OCI-LY7 (cell line): Measurements from ENCODE around the gene COCH. TPM values are rescaled to one million over a fixed set of nuclear protein-coding genes. Genes with fewer than 3 reads are reported as not detected.

Source experiments
- BruUV-seq: library from RNA; stranded (reverse); fragments of 400-500 nt; replicated peaks from 2 replicates; lab custom pipeline; 2021; lab: Mats Ljungman, UMichigan
- CTCF ChIA-PET: fragments of 300-600 bp; sonication (Branson Sonifier 250); formaldehyde crosslinking; loops from one replicate; lab custom pipeline; 2022; ENCODE audit warnings: antibody characterized with exemption; ENCODE audit not compliant: unreplicated experiment; lab: Charles Lee
- POLR2A ChIA-PET: fragments of 300-600 bp; sonication (Branson Sonifier 250); formaldehyde crosslinking; loops from one replicate; lab custom pipeline; 2022; ENCODE audit warnings: antibody characterized with exemption; lab: Charles Lee
- DNase-seq: peaks from one replicate; pipeline ENCODE4 v3.0.0-alpha.2; 2015; ENCODE audit warnings: low spot score
- H2AFZ ChIP-seq: fragments of 200-600 bp; sonication (generic), shearing (Covaris generic); 2 replicates; pipeline ENCODE4 v1.6.1; 2014; ENCODE audit warnings: mild to moderate bottlenecking, antibody characterized with exemption, low read length, moderate library complexity
- H3K27ac ChIP-seq: fragments of 200-600 bp; sonication (generic); 2 replicates; pipeline ENCODE4 v1.5.1; 2014; ENCODE audit warnings: mixed run types, low read depth, mild to moderate bottlenecking, moderate library complexity, low read length, inconsistent platforms; ENCODE audit not compliant: poor library complexity, severe bottlenecking
- H3K36me3 ChIP-seq: fragments of 200-600 bp; sonication (generic); 2 replicates; pipeline ENCODE4 v1.6.1; 2014; ENCODE audit warnings: mild to moderate bottlenecking, antibody characterized with exemption, low read length, moderate library complexity, mixed read lengths; ENCODE audit not compliant: insufficient read depth
- H3K4me1 ChIP-seq: fragments of 200-600 bp; sonication (generic); 2 replicates; pipeline ENCODE4 v1.5.1; 2014; ENCODE audit warnings: mild to moderate bottlenecking, low read length; ENCODE audit not compliant: insufficient read depth, poor library complexity, severe bottlenecking
- H3K4me2 ChIP-seq: fragments of 200-600 bp; sonication (generic); 2 replicates; pipeline ENCODE4 v1.6.1; 2014; ENCODE audit warnings: mild to moderate bottlenecking, low read length
- H3K4me3 ChIP-seq: fragments of 200-600 bp; sonication (generic); 2 replicates; pipeline ENCODE4 v1.5.1; 2014; ENCODE audit warnings: mild to moderate bottlenecking, low read depth, low read length; ENCODE audit not compliant: poor library complexity, severe bottlenecking
- H3K79me2 ChIP-seq: fragments of 200-600 bp; sonication (generic); 2 replicates; pipeline ENCODE4 v1.6.1; 2016; ENCODE audit warnings: low read depth, mild to moderate bottlenecking, low read length, moderate library complexity, mixed read lengths; ENCODE audit not compliant: insufficient read depth
- H3K9me2 ChIP-seq: fragments of 200-600 bp; sonication (generic); 2 replicates; pipeline ENCODE4 v1.6.1; 2016; ENCODE audit warnings: mild to moderate bottlenecking, low read length, mixed read lengths; ENCODE audit not compliant: insufficient read depth
- H3K9me3 ChIP-seq: fragments of 200-600 bp; sonication (generic); 2 replicates; pipeline ENCODE4 v1.6.1; 2014; ENCODE audit warnings: mild to moderate bottlenecking, mixed run types, low read length, mixed read lengths
- H4K20me1 ChIP-seq: fragments of 200-600 bp; sonication (generic); 2 replicates; pipeline ENCODE4 v1.6.1; 2014; ENCODE audit warnings: mild to moderate bottlenecking, antibody characterized with exemption, low read length, moderate library complexity, mixed read lengths; ENCODE audit not compliant: insufficient read depth
- EZH2phosphoT487 ChIP-seq: fragments of 200-600 bp; sonication (generic); IDR thresholded peaks from 2 replicates; pipeline ENCODE4 v1.6.1; 2018; ENCODE audit warnings: low read depth, borderline replicate concordance, mild to moderate bottlenecking, mixed run types, antibody characterized with exemption, low read length, moderate library complexity, mixed read lengths
- intact Hi-C: fragments of 100-400 bp; cut with micrococcal nuclease; formaldehyde crosslinking; loops from one replicate; pipeline ENCODE4 v1.10.0; 2022; ENCODE audit not compliant: unreplicated experiment
- total RNA-seq, 2 experiments: library from RNA; depleted of rRNA in 1 of 2; stranded (reverse); fragments of >200 nt in 1 of 2; shearing (Covaris generic) in 1 of 2; gene quantifications; 2 replicates each; pipeline ENCODE4 v1.2.3, GENCODE V29; 2014 to 2022
- TF ChIP-seq, protein P1 (sequence below): fragments of 200-600 bp; sonication (generic); conservative IDR thresholded peaks from 2 replicates; pipeline ENCODE4 v1.5.1; 2014; ENCODE audit warnings: mild to moderate bottlenecking, antibody characterized with exemption, low read length, moderate library complexity, mixed read lengths

COCH gene
- total RNA-seq, 2 experiments from 2014 or later = 18.7 to 19.8 TPM

- Histone ChIP-seq H3K4me3 (no peak overlapping the region), H3K9me2 (no peaks in the 10 kb centered on the region), H3K79me2 (no peaks in the 10 kb centered on the region), H2AFZ (no peak overlapping the region), H3K9me3 (no peaks in the 10 kb centered on the region), H3K4me1 (no peaks in the 10 kb centered on the region), H3K27ac (no peak overlapping the region), H3K4me2 (no peak overlapping the region), H3K36me3 (peaks cover 78% of the 10 kb centered on the region), H4K20me1 (no peaks in the 10 kb centered on the region)
- no peak for DNase-seq
- ChIA-PET CTCF (no interaction called here), POLR2A (no interaction called here)
- no peak for TF ChIP-seq EZH2phosphoT487
- TF ChIP-seq, protein P1, sequence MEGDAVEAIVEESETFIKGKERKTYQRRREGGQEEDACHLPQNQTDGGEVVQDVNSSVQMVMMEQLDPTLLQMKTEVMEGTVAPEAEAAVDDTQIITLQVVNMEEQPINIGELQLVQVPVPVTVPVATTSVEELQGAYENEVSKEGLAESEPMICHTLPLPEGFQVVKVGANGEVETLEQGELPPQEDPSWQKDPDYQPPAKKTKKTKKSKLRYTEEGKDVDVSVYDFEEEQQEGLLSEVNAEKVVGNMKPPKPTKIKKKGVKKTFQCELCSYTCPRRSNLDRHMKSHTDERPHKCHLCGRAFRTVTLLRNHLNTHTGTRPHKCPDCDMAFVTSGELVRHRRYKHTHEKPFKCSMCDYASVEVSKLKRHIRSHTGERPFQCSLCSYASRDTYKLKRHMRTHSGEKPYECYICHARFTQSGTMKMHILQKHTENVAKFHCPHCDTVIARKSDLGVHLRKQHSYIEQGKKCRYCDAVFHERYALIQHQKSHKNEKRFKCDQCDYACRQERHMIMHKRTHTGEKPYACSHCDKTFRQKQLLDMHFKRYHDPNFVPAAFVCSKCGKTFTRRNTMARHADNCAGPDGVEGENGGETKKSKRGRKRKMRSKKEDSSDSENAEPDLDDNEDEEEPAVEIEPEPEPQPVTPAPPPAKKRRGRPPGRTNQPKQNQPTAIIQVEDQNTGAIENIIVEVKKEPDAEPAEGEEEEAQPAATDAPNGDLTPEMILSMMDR = no peak
- intact Hi-C loops = loop anchor here (10.0 kb wide), 1 partner anchor 254 kb away; no protein-coding TSS in a partner anchor
- no TSS peak for BruUV-seq
Measured at GRCh38 chr14:30908826-30909225, 34.5 kb downstream of the COCH start.

DNA sequence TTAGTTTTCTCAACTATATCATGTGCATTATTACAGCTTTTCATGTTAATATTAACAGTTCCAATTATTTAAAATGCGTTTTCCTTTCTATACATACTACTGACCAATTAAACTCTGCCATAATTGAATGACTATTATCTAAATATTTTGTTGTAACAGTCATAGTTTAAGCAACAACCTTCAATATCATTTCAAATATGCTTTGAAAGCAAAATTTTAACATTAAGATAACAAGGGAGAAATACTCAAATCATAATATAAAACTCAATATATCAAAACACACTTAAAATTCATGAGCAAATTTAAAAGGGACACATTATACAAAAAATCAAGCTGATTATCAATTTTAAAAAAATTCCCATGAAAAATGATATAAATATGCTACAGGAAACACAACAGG, 40.5 kb downstream of the COCH start:
- intact Hi-C loops = no loop called here
- no peaks in the 10 kb centered on the region for H3K9me2 ChIP-seq
- no peak overlapping the region for H3K4me3 ChIP-seq
- no peaks in the 10 kb centered on the region for H4K20me1 ChIP-seq
- H3K27ac ChIP-seq = no peak overlapping the region
- no peaks in the 10 kb centered on the region for H3K79me2 ChIP-seq
- ChIA-PET POLR2A (interaction anchor here (0.6 to 1.7 kb wide), 7 partner anchors 8 to 492 kb away, joined by 3 to 6 read pairs (median 4); no protein-coding TSS in a partner anchor), CTCF (no interaction called here)
- H3K4me2 ChIP-seq = no peak overlapping the region
- no peak for DNase-seq
- peaks cover 35% of the 10 kb centered on the region for H3K36me3 ChIP-seq
- no TSS peak for BruUV-seq
- H2AFZ ChIP-seq = no peak overlapping the region
- no peaks in the 10 kb centered on the region for H3K4me1 ChIP-seq
- no peak for TF ChIP-seq EZH2phosphoT487
- TF ChIP-seq, protein P1 = no peak
- no peaks in the 10 kb centered on the region for H3K9me3 ChIP-seq

- H3K79me2 ChIP-seq = no peaks in the 10 kb centered on the region
- H2AFZ ChIP-seq = no peak overlapping the region
- peaks cover 32% of the 10 kb centered on the region for H3K36me3 ChIP-seq
- CTCF ChIA-PET = no interaction called here
- TF ChIP-seq, protein P1 = no peak
- no peak for TF ChIP-seq EZH2phosphoT487
- H3K4me3 ChIP-seq = no peak overlapping the region
- no peak overlapping the region for H3K4me2 ChIP-seq
- intact Hi-C loops = no loop called here
- POLR2A ChIA-PET = interaction anchor here (0.8 to 1.7 kb wide), 8 partner anchors 8 to 542 kb away, joined by 3 to 6 read pairs (median 4); partner anchors contain the start of gene DTD2
- H3K27ac ChIP-seq = no peak overlapping the region
- no peaks in the 10 kb centered on the region for H3K9me3 ChIP-seq
- DNase-seq = no peak
- H4K20me1 ChIP-seq = no peaks in the 10 kb centered on the region
- no peaks in the 10 kb centered on the region for H3K9me2 ChIP-seq
- BruUV-seq = no TSS peak
- peaks cover 6% of the 10 kb centered on the region for H3K4me1 ChIP-seq
Measured at GRCh38 chr14:30915596-30915995, 41.2 kb downstream of the COCH start.
